Kidney tubule cell (primary cell): ENCODE results near the gene KCNAB2.
A peak's percentile ranks its signal among the peaks of the same experiment; 100 is the strongest.

Experiments used
- DNase-seq: peaks from one replicate; pipeline ENCODE4 v3.0.0-alpha.2; 2018; ENCODE audit warnings: low spot score

KCNAB2 gene

GRCh38 chr1:6110326-6110725 lies 64.6 kb downstream of the KCNAB2 start:
- DNase-seq = no peak

- no peak for DNase-seq
These were observed 65.9 kb downstream of the KCNAB2 start for GRCh38 chr1:6111571-6111970.

GRCh38 chr1:6111991-6112689 lies 66.5 kb downstream of the KCNAB2 start:
- DNase-seq = no peak

GRCh38 chr1:6112690-6113005 lies 67.0 kb downstream of the KCNAB2 start:
- no peak for DNase-seq

- no peak for DNase-seq
These were observed 67.4 kb downstream of the KCNAB2 start for GRCh38 chr1:6113116-6113515.

GRCh38 chr1:6113745-6114144 lies 68.1 kb downstream of the KCNAB2 start:
- DNase-seq = no peak

GRCh38 chr1:6116137-6116536 lies 70.4 kb downstream of the KCNAB2 start:
- DNase-seq = no peak

GRCh38 chr1:6117064-6117463 lies 71.4 kb downstream of the KCNAB2 start:
- DNase-seq = no peak

GRCh38 chr1:6117624-6118023 lies 71.9 kb downstream of the KCNAB2 start:
- no peak for DNase-seq

GRCh38 chr1:6118415-6118814 lies 72.7 kb downstream of the KCNAB2 start:
- no peak for DNase-seq

- no peak for DNase-seq
These were observed 75.3 kb downstream of the KCNAB2 start for GRCh38 chr1:6121021-6121421.

- DNase-seq = no peak
These were observed 76.1 kb downstream of the KCNAB2 start for GRCh38 chr1:6121651-6122370.

GRCh38 chr1:6123083-6123482 lies 77.4 kb downstream of the KCNAB2 start:
- DNase-seq = no peak

GRCh38 chr1:6123816-6124215 lies 78.1 kb downstream of the KCNAB2 start:
- DNase-seq = no peak

- DNase-seq = no peak
These were observed 78.7 kb downstream of the KCNAB2 start for GRCh38 chr1:6124341-6124740.

GRCh38 chr1:6124746-6125365 lies 79.2 kb downstream of the KCNAB2 start:
- no peak for DNase-seq

GRCh38 chr1:6125366-6125765 lies 79.7 kb downstream of the KCNAB2 start:
- no peak for DNase-seq

GRCh38 chr1:6126028-6126427 lies 80.3 kb downstream of the KCNAB2 start:
- no peak for DNase-seq

- DNase-seq = peak; percentile 17
These were observed 80.9 kb downstream of the KCNAB2 start for GRCh38 chr1:6126521-6127067.

- DNase-seq = peak; percentile 59
These were observed 82.0 kb downstream of the KCNAB2 start for GRCh38 chr1:6127587-6128163.

GRCh38 chr1:6128276-6129081 lies 82.8 kb downstream of the KCNAB2 start:
- DNase-seq = no peak

- DNase-seq = no peak
These were observed 83.6 kb downstream of the KCNAB2 start for GRCh38 chr1:6129313-6129712.
